Skeletal muscle tissue (tissue), 4 donors: ENCODE measurements around the gene CACNG6. TPM values are rescaled to one million over a fixed set of nuclear protein-coding genes. Genes with fewer than 3 reads are reported as not detected.

Experiments
- H3K27ac ChIP-seq: one replicate; pipeline ENCODE4 v1.7.0; 2013; ENCODE audit warnings: mild to moderate bottlenecking, low read depth, low read length, inconsistent platforms
- H3K27me3 ChIP-seq, 3 donors: one replicate each; pipeline ENCODE4 v1.7.0; 2013; ENCODE audit warnings: low read length in 3 of 3; ENCODE audit not compliant: control insufficient read depth in 3 of 3, insufficient read depth in 3 of 3
- H3K36me3 ChIP-seq, 3 donors: one replicate each; pipeline ENCODE4 v1.7.0; 2013; ENCODE audit warnings: low read length in 3 of 3; ENCODE audit not compliant: control insufficient read depth in 3 of 3, insufficient read depth in 3 of 3
- H3K4me1 ChIP-seq, 3 donors: one replicate each; pipeline ENCODE4 v1.7.0; 2013; ENCODE audit warnings: low read length in 3 of 3, mild to moderate bottlenecking in 3 of 3; ENCODE audit not compliant: control insufficient read depth in 3 of 3, insufficient read depth in 3 of 3
- H3K4me3 ChIP-seq, 3 donors: one replicate each; pipeline ENCODE4 v1.7.0; 2013; ENCODE audit warnings: low read length in 3 of 3
- H3K9ac ChIP-seq, 3 donors: one replicate each; pipeline ENCODE4 v1.7.0; 2013; ENCODE audit warnings: low read length in 3 of 3, mild to moderate bottlenecking in 3 of 3, moderate library complexity in 2 of 3, low read depth in 1 of 3
- H3K9me3 ChIP-seq, 3 donors: one replicate each; pipeline ENCODE4 v1.7.0; 2013; ENCODE audit warnings: low read length in 3 of 3; ENCODE audit not compliant: control insufficient read depth in 3 of 3
- total RNA-seq: library from RNA; depleted of rRNA; stranded (reverse); fragments of >200 nt; gene quantifications from one replicate; pipeline ENCODE4 v1.2.3, GENCODE V29; 2014
- donor health status: Osteomylitis.

The CACNG6 gene
- total RNA-seq, 1 donor from 2014 or later, result 17.7 TPM

DNA sequence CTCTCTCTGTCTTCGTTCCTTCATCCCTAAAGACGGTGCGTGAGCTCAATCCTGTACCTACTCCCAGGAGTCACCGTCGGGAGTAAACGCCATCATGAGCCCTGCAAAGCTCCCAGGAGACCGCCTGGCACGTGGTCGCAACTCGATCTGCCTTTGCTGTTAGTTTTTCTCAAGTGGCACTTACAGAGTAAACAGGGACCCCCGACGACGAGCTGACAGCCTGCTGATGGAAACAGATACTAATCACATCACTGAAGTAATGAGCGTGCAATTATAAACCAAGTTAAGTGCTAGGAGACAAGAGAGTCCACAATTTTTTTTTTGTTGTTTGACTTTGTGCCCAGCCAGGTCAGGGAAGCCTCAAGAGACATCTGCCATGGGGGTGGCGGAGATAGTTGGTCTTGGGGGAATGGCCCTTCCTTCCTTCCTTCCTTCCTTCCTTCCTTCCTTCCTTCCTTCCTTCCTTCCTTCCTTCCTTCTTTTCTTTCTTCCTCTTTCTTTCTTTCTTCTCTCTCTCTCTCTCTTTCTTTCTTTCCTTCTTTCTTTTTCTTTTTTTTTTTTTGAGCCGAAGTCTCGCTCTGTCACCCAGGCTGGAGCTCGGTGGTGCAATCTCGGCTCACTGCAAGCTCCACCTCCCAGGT is 23.6 kb downstream of the CACNG6 start:
- H3K9ac ChIP-seq, result no peak overlapping the region
- H3K9me3 ChIP-seq, result no peaks in the 10 kb centered on the region
- H3K4me1 ChIP-seq, result peaks cover 0 to 2% (median 0%) of the 10 kb centered on the region in 3 donors
- H3K27ac ChIP-seq, result no peak overlapping the region
- no peaks in the 10 kb centered on the region for H3K36me3 ChIP-seq
- no peak overlapping the region for H3K4me3 ChIP-seq
- H3K27me3 ChIP-seq, result peaks cover 0 to 6% (median 4%) of the 10 kb centered on the region in 3 donors

DNA sequence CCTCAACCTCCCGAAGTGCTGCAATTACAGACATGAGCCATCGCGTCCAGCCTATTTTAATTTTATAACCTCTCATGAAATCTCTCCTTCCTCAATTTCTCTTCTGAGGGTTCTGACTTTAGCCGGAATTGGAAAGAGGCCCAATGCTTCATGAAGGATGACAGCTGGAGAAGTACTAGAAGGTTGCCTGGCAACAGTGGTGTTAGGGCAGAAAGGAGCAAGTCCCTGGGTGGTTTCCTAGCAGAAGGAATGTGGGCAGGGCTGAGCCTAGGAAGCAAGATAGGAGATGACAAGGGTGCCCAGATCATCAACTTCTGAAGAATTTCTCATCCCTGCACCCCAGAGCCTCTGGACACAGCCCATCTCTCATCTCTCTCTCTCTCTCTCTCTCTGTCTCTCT is 25.8 kb downstream of the CACNG6 start:
- Histone ChIP-seq H3K9ac (no peak overlapping the region), H3K4me3 (no peak overlapping the region), H3K27ac (no peak overlapping the region), H3K27me3 (peaks cover 0 to 8% (median 2%) of the 10 kb centered on the region in 3 donors), H3K36me3 (no peaks in the 10 kb centered on the region), H3K9me3 (no peaks in the 10 kb centered on the region), H3K4me1 (peaks cover 0 to 2% (median 0%) of the 10 kb centered on the region in 3 donors)

DNA sequence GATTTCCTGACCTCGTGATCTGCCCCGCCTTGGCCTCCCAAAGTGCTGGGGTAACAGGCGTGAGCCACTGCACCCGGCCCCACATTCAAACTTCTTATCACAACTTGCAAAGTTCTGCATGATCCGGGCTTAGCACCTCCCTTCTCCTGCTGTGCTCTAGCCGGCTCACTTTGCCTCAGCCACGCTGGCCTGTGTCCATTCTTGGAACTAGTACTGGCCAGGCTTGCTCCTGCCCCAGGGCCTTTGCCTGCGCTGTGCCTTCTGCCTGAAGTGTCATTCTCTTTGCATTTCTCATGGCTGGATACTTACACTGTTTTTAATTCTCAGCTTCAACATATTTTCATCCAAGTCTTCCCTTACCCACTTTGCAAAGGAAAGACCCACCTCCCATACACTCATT is 29.9 kb downstream of the CACNG6 start:
- H3K4me1 ChIP-seq, result peaks cover 0 to 3% (median 0%) of the 10 kb centered on the region in 3 donors
- no peaks in the 10 kb centered on the region for H3K36me3 ChIP-seq
- H3K4me3 ChIP-seq, result no peak overlapping the region
- H3K27ac ChIP-seq, result no peak overlapping the region
- H3K27me3 ChIP-seq, result peaks cover 0 to 11% (median 6%) of the 10 kb centered on the region in 3 donors
- H3K9me3 ChIP-seq, result no peaks in the 10 kb centered on the region
- no peak overlapping the region for H3K9ac ChIP-seq

DNA sequence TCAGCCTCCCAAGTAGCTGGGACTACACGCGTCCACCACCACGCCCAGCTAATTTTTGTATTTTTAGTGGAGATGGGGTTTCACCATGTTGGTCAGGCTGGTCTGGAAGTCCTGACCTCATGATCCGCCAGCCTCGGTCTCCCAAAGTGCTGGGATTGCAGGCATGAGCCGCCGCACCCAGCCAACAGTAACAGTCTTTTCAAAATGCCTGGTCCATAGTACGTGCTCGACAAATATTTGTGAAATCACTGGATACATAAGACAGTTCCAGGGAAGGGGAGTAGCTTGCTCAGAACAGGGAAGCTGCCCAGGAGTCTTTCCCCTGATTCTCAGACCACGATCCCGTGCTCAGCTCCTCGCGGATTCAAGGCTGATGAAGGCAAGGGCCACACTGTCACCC is 30.5 kb downstream of the CACNG6 start:
- Histone ChIP-seq H3K9ac (no peak overlapping the region), H3K4me3 (no peak overlapping the region), H3K4me1 (peaks cover 0 to 3% (median 0%) of the 10 kb centered on the region in 3 donors), H3K27ac (no peak overlapping the region), H3K36me3 (no peaks in the 10 kb centered on the region), H3K9me3 (no peaks in the 10 kb centered on the region), H3K27me3 (peaks cover 0 to 14% (median 6%) of the 10 kb centered on the region in 3 donors)

DNA sequence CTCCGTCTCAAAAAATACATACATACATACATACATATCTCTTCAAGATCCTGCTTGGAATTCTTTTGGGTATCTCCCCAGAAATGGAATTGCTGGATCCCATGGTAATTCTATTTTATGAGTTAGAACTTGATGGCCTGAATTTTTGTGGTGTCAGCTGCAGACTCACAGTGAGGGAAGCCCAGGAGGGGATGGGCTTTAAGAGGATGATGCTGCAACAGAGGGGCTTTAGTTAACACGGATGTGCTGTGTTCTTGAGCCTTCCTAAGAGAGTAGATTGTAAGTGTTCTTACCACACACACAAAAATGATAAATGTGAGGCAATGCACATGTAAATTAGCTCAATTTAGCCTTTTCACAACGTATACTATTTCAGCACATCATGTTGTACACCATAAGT is 31.8 kb downstream of the CACNG6 start:
- Histone ChIP-seq H3K4me3 (no peak overlapping the region), H3K9me3 (no peaks in the 10 kb centered on the region), H3K9ac (no peak overlapping the region), H3K27ac (no peak overlapping the region), H3K36me3 (no peaks in the 10 kb centered on the region), H3K27me3 (peaks cover 0 to 14% (median 6%) of the 10 kb centered on the region in 3 donors), H3K4me1 (peaks cover 0 to 3% (median 0%) of the 10 kb centered on the region in 3 donors)

DNA sequence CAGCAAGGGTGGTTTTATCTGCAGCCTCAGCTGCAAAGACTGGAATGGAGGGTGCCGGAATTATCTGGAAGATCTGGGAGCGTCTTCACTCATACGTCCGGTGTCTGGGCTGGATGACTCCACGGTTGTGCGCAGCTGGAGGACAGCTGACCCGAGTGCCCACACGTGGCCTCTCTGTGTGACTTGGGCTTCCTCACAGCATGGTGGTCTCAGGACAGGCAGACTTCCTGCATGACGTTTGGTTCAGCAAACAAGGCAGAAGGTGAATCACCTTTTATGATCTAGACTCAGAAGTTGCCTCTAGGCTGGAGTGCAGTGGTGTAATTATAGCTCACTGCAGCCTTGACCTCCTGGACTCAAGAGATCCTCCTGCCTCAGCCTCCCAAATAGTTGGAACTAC is 33.2 kb downstream of the CACNG6 start:
- peaks cover 0 to 17% (median 6%) of the 10 kb centered on the region in 3 donors for H3K27me3 ChIP-seq
- no peak overlapping the region for H3K9ac ChIP-seq
- peaks cover 0 to 3% (median 0%) of the 10 kb centered on the region in 3 donors for H3K4me1 ChIP-seq
- H3K36me3 ChIP-seq, result no peaks in the 10 kb centered on the region
- no peak overlapping the region for H3K27ac ChIP-seq
- H3K4me3 ChIP-seq, result no peak overlapping the region
- H3K9me3 ChIP-seq, result no peaks in the 10 kb centered on the region

DNA sequence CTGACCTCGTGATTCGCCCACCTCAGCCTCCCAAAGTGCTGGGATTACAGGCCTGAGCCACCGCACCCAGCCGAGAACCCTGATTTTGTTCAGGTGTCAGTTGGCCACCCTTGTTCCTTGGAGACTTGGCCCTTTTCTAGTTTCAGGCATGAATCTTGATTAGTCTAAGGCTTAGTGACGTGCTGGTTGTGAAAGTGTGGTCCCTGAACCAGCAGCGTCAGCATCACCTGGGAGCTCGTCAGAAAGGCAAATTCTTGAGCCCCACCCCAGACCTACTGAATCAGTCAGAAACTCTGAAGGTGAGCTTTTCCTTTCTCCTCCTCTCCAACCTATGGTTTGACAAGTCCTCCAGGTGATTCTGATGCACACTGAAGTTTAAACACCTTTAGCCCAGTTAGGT is 35.2 kb downstream of the CACNG6 start:
- H3K27me3 ChIP-seq, result peaks cover 6 to 20% (median 9%) of the 10 kb centered on the region in 3 donors
- H3K9ac ChIP-seq, result no peak overlapping the region
- no peak overlapping the region for H3K4me3 ChIP-seq
- no peak overlapping the region for H3K27ac ChIP-seq
- peaks cover 0 to 3% (median 0%) of the 10 kb centered on the region in 3 donors for H3K4me1 ChIP-seq
- no peaks in the 10 kb centered on the region for H3K36me3 ChIP-seq
- H3K9me3 ChIP-seq, result no peaks in the 10 kb centered on the region

DNA sequence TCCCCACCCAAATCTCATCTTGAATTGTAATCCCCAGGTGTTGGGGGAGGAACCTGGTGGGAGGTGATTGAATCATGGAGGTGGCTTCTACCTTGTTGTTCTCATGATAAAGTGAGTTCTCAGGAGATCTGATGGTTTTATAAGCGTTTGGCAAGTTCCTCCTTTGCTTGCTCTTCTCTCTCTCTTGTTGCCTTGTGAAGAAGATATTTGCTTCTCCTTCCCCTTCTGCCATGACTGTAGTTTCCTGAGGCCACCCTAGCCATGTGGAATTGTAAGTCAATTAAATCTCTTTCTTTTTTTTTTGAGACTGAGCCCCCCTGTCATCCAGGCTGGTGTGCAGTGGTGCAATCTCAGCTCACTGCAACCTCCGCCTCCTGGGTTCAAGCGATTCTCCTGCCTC is 37.9 kb downstream of the CACNG6 start:
- no peak overlapping the region for H3K9ac ChIP-seq
- H3K4me1 ChIP-seq, result no peaks in the 10 kb centered on the region
- peaks cover 3 to 17% (median 6%) of the 10 kb centered on the region in 3 donors for H3K27me3 ChIP-seq
- H3K9me3 ChIP-seq, result no peaks in the 10 kb centered on the region
- H3K27ac ChIP-seq, result no peak overlapping the region
- H3K36me3 ChIP-seq, result no peaks in the 10 kb centered on the region
- H3K4me3 ChIP-seq, result no peak overlapping the region

DNA sequence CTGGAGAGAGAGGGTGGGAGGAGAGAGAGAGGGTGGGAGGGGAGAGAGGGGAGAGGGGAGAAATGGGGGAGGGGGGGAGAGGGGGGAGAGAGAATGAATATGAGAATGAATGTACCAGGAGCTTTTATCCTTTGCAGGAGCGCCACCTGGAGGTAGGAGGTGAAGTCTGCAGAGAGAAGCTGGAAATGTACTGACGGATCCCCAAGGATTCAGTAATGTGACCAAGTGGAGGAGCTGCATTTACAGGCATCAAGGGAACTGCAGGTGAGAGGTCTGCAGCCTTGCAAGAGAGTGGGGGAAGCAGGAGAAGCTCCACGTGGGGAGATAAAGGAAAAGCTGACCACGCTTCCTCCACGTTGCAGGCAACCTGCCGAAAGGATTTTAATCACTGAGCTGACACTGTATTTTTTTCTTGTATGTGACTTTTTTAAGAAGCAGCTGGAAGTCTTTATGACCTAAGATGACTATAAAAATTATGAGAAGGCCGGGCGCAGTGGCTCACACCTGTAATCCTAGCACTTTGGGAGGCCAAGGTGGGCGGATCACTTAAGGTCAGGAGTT is 38.6 kb downstream of the CACNG6 start:
- H3K4me1 ChIP-seq, result no peaks in the 10 kb centered on the region
- no peak overlapping the region for H3K4me3 ChIP-seq
- H3K9ac ChIP-seq, result no peak overlapping the region
- peaks cover 6 to 12% (median 6%) of the 10 kb centered on the region in 3 donors for H3K27me3 ChIP-seq
- H3K27ac ChIP-seq, result no peak overlapping the region
- H3K36me3 ChIP-seq, result no peaks in the 10 kb centered on the region
- H3K9me3 ChIP-seq, result no peaks in the 10 kb centered on the region

DNA sequence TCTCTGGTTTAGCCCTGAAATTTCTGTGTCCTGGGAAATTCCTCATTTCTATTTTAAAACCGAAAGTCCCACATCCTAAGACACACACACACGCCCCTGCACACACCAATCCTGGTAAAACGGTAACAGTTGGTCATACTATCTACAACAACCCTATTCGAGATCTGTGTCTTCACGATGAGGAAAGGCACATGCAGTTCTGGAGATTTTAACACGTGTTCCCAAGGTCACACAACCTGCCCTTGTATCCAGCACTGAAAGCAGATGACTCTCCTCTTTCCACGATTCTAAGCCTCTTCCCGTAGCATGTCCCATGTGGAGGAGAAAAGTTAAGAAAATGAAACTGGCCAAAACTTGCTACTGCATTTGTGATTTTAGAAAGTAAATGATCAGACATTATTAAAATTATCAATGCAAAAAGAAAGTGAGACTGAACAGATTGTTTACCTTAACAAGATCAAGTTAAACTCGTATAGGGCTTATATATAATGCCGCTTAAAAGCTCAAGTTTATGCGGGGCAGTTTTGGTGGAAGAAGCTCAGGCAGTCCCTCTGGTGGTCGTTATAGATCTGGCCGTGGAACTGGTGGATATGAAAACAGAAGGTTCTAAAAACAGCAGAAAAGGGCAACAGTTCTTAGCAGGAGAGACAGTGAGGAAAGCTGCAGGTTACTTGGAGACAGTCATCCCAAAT is 39.6 kb downstream of the CACNG6 start:
- no peaks in the 10 kb centered on the region for H3K4me1 ChIP-seq
- no peaks in the 10 kb centered on the region for H3K9me3 ChIP-seq
- H3K36me3 ChIP-seq, result no peaks in the 10 kb centered on the region
- peaks cover 6 to 16% (median 7%) of the 10 kb centered on the region in 3 donors for H3K27me3 ChIP-seq
- no peak overlapping the region for H3K9ac ChIP-seq
- no peak overlapping the region for H3K27ac ChIP-seq
- H3K4me3 ChIP-seq, result no peak overlapping the region
